Stimulated activated CD8-positive, alpha-beta memory T cell treated with anti-CD3 and anti-CD28 coated beads, Interleukin-7, amount 100 ng/mL, for 4 hours (primary cell): ENCODE results near the gene TCAIM.
A peak's percentile ranks its signal among the peaks of the same experiment; 100 is the strongest.
"Not testable (repeated sequence)": the region's sequence is repeated elsewhere in the genome, so short reads cannot be mapped to it uniquely, and the experiment has no call there.

Experiments
- DNase-seq, 2 donors: peaks; one replicate each; pipeline ENCODE4 v3.0.0-alpha.2; 2020; ENCODE audit warnings: low read depth in 2 of 2

The TCAIM gene

DNA sequence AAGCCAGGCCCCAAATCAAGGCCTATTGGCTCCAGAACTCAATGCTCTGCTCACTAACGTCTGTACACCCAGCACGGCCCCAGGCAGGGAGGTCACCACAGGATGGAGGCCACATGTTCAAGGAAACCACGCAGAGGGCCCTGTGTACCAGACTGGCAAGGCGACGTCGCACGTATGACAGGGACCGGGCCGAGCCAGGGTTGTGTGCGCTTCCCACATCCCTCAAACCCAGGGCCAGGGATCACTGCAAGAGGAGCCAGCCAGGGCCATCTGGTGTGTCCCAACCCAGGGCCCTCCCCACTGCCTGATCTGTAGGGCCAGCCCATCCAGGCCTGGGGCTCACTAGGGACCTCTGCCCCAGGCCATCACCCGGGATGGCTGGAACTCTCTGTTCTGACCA is 76.9 kb downstream of the TCAIM start:
- no peak for DNase-seq

DNA sequence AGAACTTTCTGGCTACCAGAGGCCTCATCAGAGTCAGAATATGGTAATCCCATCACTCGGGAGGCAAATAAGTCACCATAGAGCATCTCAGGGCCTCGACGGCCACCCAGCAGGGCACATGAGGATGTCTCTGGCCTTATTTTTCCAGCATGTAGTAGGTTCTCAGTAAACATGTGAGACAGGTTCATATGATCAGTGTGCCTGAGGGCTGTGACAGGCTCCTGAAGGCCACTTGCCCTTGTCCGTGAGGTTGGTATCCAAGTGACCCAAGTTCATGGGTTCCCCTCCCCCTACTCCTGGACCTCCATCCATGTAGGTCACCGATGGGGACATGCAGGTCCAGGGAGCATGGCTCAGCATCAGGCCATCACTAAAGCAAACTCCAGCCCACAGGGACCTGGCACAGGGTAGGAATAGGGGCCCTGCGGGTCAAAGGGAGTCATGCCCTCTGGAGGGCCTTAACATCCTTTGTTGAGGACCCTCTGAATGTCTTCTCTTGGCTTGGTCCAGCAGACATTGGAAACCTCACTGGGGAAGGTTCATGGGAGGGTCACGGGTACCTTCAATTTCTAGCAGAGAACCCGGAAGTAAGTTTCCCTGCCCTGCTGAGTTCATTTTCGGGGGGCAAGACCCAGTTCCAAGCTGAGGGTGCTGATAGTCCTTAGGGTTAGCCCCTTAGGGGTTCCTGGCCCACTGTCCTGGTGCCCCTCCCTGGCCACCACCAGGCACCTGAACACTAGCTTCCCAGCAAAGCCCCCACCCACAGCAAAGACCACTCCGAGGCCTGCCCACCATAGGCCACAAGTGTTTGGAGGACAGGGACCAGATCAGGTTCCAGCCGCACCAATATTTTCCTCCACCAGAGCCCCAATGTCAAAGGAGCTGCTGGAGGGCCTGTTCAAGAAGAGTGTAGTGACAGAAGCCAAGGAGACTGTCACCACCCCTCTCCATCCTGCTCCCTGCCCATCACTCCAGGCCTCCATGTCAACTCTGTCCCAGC is 77.8 kb downstream of the TCAIM start:
- DNase-seq, result no peak

DNA sequence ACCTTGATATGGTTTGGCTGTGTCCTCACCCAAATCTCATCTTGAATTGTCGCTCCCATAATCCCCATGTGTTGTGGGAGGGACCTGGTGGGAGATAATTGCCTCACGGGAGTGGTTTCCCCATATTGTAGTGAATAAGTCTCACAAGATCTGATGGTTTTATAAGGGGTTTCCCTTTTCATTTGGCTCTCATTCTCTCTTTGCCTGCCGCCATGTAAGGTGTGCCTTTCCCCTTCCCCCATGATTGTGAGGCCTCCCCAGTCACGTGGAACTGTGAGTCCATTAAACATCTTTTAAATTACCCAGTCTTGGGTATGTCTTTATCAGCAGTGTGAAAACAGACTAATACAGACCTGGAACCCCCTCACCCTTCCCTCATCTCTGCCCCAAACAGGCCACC is 79.6 kb downstream of the TCAIM start:
- DNase-seq, result not testable (repeated sequence)

DNA sequence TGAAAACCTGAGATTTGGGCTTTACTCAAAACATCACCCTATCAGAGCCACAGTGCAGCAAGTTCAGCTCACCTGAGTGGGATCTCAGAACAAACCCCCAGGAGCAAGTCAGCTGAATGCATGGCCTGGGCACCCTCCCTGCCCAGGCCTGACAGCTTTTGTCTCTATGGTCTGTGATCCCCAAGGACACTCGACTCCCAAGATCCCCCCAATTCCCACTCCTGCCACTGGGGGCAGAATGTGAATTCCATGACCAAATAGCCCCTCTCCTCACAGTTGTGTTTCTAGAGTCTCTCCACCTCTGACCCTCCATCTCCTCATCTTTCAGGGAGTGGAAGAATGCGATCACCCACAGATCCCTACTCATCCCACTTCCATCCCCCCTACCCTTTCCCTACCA is 80.0 kb downstream of the TCAIM start:
- DNase-seq, result no peak

DNA sequence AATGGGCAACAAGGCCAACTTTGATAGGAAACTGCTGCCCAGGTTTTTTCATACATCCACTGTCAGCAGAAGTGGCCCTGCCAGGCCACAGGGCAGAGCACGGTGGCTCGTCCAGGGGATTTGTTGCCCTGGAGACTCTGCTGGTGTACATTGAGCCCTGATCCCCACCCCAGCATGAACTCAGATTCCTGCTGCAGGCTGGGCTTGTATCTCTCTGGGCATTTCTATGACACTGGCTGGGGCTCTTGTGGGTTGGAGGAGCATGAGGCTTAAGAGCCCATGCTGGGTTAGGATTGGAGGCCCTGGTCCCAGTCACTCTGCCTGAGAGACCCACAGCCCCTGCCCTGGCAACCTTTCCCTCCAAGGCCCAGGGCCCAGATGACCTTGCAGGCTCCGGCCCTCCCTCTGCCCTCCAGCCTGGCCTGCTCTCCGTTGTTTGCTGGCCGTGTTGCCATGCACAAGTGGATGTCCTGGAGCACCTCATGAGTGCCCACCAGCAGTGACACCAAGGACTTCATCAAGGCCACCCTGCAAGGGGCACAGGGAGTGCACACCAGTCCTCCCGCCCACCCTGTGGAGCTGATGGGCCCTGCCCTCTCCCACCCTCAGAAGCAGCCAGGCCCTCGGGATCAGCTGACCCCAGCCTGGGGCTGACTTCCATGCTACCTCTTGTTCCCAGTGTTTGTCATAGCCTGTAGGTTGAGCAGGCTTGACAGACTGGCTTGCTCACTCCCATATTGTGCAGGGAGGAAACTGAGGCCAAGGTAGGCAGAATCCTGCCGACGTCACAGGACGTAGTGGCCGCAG is 80.8 kb downstream of the TCAIM start:
- no peak for DNase-seq

DNA sequence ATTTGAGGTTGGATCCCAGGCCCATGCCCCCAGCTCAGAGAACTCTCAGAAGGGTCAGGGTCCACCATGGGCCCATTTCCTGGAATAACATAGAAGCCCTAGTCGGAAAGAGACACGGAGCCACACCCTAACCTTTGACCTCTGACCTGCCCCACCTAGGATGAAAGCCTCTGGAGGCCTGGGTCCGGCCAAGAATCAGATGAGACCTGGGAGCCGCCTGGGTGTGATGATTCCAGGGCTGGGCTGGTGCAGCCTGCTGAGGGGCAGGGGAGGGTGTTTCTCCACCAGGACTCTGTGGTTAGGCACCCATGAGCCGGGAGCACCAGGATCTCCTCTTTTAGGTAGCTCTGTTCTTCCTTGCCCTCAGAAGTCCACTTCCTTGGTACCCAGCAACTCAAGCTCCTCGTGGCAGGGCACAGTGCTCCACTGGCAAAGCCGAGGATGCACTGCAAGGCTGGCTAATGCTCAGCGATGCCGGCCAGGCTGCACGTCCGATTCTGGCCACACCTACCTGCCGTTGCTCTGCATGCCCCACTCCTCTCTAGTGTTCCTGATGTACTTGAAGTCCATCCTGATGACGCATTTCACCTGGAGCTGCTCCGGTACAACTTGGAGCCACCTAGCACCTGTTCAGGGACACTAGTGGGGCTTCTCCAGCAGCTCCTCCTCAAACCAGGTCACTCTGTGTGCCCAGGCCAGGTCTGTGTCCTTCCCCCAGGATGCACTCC is 81.5 kb downstream of the TCAIM start:
- DNase-seq, result no peak

DNA sequence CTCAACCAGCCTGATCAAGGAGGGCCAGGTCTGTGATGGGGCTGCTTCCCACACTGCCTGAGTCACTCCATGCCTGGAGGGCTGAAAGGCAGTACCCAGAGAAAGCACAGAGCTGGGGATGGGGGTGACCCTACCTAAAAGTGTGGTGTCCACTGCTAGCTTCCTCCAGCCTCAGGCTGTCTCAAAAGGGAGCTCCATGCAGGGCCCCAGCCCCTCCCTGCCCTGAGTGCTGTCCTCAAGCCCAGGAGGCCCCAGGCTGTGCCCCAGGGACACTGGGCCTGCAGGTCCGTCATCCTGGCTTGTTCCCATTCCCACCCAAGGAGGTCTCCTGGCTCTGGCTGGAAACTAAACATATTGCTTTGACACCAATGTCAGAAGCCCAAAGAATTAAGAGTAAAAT is 82.1 kb downstream of the TCAIM start:
- DNase-seq, result no peak

DNA sequence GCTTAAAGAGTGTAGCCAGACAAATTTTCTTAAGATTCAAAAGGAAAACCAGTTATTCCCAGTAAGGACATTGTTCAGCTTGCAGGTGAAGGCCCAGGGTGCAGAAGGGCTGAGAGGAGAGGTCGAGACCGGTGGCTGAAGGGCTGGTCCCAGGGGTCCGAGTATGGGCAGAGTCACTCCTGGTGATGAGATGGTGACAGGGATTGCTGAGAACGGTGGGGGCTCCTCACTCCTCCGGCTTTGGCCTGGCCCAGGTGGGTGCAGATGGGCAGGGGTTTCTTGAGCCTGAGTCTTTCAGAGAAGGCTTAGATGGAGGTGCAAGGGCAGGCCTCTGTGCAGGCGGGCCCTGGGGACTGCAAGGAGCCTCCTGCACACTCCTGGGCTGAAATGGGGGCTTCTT is 82.7 kb downstream of the TCAIM start:
- DNase-seq, result no peak

DNA sequence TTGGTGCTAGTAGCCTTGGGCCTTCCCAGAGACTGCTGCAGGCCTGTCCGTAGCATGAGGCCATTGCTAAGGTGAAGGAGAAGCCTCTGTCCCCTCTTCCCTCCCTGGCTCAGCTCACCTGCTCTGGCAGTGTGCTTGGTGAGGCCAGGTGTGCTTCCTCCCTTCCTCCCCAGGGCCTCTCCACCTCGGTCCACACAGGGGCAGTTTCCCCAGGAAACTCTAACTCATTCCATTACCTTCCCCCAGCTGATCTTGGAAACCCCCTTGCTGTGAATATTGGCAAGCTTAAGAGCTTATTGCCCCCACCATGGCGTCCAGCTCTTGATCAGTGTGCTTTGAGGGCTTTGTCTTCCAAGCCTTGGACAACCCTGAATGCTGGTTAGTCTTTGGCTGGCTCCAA is 86.2 kb downstream of the TCAIM start:
- no peak for DNase-seq

DNA sequence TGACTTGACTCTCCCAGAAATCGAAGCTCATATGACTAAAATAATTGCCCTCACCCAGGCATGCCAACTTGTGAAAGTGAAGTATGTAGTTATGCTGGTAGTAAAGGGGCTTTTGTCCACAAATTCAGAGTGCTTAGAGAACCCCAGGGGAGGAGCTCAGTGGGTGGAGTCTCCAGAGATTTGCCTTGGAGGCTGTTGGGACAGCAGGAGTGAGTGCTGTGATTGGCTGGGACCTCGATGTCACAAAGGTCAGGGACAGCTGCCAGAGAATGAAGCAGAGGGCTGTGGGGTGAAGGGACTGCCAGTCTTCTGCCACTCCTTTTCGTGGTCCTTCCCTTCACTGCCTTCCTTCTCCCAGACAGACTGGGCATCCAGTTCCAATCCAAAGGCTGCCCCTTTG is 89.1 kb downstream of the TCAIM start:
- DNase-seq, result no peak

DNA sequence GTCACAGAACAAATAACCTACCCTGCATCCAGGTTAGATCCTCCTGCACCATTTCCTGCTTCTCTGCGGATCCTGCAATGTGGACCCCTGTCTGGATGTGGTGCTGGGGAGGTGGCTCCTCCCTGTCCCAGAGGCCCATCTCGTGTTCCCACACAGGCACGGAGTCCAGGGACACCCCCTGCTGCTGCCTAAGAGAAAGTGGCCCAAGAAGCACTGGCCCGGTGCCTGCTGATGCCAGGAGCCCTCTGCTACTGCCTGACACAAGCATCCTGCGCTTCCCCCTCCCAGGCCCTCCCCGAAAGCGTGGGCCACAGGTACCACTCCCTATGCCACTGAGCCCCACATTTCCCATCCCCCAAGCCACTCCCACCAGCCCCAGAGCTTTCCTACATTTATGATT is 90.3 kb downstream of the TCAIM start:
- no peak for DNase-seq

DNA sequence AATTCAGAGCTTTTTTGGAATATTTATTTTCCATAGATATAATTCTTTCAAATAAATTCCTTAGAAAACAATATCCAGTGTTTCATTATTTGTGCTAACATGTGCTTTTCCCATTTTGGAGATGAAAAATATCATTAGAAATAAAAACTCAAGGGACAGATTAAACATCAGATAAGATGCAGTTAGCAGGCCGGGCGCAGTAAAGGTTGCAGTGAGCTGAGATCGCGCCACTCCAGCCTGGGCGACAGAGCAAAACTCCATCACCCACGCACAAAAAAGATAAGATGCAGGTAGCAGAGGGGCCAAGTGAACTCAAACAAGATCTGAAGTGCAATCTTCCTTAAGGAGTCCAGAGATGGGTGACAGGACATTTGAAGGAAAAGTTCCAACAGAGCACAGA is 90.9 kb downstream of the TCAIM start:
- no peak for DNase-seq

DNA sequence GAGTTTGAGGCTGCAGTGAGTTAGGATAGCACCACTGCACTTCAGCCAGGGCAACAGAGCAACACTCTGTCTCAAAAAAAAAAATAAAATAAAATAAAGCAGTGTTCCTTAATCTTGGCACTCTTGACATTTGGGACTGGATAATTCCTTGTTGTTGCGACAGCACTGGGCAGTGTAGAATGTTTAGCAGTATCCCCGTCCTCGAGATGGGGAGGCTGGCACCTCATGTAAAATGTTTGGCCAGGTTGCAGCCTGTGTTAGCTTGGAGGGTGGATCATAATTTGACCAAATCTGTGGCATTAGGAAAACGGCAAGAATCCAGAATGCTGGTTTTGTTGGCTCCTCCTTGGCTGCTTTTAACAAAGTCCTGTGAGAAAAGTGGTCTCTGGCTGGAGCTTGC is 91.9 kb downstream of the TCAIM start:
- no peak for DNase-seq

DNA sequence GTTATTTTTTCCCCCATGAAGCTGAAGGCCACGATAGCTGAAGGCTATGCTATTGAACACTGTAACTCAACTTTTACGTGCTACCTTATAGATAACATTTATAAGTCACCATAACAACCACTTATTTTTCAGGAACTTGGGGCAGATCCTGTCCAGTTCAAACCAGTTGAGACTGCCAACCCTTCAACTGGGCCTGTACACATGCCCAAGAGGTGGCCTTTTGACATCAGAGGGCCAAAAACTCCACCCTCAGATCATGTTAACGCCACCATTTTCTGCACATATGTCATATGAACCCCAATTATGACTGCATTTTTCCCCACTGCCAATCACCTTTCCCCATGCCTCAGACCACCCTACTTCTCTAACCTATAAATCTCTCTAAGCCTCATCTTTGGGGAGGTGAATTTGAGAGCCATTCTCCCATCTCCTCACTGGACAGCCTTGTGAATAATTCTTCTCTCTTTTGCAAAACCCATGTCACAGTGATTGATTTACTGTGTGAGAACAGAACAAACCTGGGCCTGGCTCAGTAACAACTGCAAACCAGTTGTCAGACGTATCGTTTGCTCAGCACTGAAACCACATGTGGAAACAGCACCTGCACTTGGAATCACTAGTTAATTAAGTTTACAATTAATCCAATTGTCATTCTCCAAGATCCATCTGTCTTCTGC is 96.4 kb downstream of the TCAIM start:
- DNase-seq, result no peak

DNA sequence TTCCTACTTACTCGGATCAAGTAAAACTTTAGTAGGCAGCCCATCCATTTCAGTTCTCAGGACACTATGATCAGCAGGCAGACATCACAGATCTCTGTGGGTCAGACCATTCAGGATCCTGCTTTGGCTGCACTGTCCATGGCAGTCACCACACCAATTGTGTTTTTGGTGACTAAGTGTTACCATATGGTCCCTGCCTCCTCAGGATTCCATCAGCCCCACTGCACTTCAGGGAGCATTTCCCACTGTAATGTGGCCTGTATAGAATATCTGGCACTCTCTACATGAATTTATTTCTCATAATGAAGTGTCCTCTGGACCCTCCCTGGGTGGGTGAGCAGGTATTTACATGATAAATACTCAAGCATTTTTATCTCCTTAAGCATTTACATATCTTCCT is 97.6 kb downstream of the TCAIM start:
- DNase-seq, result no peak

DNA sequence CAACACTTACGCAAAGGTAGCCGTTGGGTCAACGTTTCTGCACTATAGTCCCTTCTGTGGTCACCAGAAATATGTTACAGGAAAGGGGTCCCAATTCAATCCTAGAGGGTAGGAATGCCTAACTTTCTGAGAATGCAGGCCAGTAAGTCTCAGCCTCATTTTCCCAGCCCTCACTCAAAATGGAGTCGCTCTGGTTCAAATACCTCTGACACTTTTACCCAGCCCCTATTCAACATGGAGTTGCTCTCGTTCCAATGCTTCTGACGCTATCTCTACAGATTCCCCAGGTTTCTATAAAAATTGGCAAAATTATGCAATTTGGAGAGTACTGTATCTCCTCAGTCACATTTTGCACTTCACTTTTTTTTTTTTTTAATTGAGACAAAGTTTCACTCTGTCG is 99.2 kb downstream of the TCAIM start:
- no peak for DNase-seq

DNA sequence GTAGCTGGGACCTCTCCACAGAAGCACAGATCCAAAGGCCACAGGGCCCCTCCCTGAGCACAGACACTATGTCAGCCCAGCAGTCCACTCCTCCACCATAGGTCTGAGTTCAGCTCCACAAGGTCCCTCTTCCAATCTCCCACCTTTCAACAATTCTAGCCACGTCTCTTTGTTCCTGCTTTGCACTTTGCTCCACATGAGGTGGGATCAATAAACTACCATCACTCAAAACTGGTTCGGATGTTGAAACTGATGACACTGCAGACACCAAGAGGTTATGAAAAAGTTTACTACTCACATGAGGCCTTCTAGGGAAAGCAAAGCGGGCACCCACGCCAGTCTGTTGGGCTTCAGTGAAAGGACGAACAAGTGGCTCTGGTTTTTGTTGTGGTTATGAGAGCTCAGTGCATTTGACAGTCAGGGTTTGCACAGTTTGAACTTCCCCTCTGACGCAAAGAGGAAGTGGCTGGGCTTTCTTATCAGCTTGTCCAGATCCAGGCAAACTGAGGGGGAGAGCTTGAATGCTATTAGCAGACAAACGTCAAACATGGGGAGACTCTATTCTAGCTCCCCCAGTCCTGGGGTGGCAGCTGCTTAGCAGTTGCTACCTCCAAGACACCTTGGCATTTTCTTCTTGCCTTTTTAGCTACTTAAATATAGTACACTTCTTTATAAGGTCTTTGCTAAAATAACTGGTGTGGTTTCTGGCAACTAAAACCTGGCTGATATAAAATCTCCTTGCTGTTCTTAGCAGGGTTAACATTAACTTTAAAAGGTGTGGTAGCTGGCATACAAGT is 101.1 kb downstream of the TCAIM start:
- peak; percentile 52 to 62 for DNase-seq

DNA sequence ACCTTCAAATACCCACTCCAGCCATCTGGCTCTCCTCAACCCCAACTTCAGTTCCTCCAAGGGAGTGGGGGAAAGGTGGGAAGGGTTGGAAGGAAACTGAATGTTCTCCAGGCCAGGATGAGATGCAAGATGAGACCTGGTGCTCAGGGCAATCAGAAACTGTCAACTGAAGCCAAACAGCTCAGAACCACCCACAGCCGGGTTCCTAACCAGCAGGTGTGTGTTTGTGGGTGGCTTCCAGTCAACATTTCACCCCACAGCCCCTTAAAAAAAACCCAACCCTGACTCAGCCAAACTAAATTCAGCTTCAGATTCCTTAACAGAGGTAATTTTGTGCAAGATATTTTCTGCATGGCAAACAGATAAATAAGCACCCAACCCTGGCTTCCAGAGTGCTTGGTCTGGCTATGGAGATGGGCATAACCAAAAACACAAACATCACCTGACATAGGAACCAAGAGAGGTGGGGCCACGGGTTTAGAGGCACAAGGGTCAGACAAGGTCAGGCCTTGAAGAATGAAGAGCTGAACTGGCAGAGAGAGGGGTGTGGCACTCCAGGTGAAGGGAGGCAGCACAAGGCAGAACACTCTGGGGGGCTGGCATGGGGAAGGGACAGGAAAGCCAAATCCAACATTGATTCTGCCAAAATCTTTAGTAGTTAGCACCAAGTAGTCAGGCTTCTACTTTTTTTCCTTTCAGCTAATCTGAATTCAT is 104.2 kb downstream of the TCAIM start:
- DNase-seq, result no peak

DNA sequence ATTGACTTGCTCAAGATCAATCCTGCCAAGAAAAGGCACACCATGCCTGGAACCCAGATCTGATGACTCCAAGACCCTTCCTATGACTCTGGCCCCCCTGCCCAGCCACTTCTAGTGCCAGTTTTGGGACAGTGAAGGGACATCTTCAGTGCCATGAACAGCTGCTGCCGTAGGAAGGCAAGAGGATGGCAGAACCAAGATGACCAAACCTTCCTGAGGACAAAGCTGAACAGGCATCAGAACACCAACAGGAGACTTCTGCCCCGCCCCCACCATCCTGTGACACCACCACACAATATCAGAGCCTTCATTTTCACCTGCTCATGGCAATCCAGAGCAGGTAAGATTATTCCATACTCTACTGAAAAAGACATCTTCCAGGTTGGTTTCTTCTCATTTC is 105.9 kb downstream of the TCAIM start:
- DNase-seq, result no peak
